ENCODE results near the gene ZNF396.

Gene ZNF396

DNA sequence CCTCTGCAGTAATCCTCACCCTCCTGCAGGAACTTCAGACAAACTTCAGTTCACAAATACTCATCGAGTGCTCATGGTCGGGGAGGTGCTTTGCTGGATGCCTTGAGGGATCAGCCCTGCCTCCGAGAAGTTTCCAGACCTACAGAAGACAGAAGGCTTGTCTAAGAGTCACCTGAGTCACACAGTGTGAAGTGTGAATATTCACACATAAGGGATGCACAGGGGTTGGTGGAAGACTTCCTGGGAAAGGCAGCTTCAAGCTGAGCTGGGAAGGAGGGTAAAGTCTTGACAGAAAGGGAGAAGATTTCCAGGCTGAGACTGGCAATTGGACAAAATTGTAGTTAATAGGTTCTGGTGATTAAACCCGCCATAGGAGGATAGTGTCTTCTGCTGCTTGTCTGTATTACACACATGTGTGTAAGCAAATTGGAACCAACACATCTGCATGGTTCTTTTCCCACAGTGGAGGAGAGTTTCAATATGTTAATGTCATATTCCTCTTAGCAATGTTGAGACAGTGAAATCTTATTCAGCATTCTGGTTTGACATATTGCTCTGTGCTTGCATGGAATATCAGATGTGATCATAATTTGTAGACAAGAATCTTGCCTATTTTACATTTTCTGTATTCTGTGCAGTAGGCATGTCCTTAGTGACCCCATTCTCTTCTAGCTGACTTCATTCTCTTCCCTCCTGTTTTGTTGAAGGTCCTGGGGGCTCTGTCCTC, 34.7 kb upstream of the ZNF396 start:
- Histone ChIP-seq H3K79me1 (ENCODE audit: low read length) (peaks cover 5% of the 10 kb centered on the region), H3K4me2 (ENCODE audit: low read length) (no peak overlapping the region), H3K9me3 (ENCODE audit: insufficient read depth, low read depth, low read length) (peaks cover 4% of the 10 kb centered on the region), H2BK12ac (ENCODE audit: low read length) (no peak overlapping the region), H3K27me3 (ENCODE audit: insufficient read depth, low read length) (no peaks in the 10 kb centered on the region), H2BK5ac (ENCODE audit: low read depth, low read length, poor library complexity) (no peak overlapping the region), H3K4ac (ENCODE audit: low read depth, low read length) (no peak overlapping the region), H3K4me3 (ENCODE audit: low read depth, low read length) (no peak overlapping the region), H3K9ac (ENCODE audit: low read length) (no peak overlapping the region), H4K91ac (ENCODE audit: low read depth, low read length) (no peak overlapping the region), H3K36me3 (ENCODE audit: control insufficient read depth in 1 of 2, insufficient read depth in 2 of 2, low read length in 2 of 2) (no peaks in the 10 kb centered on the region), H3K27ac (ENCODE audit: low read depth, low read length) (no peak overlapping the region), H4K12ac (ENCODE audit: low read depth, low read length) (no peak overlapping the region), H2AFZ (ENCODE audit: insufficient read depth, low read length, poor library complexity) (no peak overlapping the region), H4K8ac (ENCODE audit: low read depth, low read length) (no peak overlapping the region), H3K4me1 (ENCODE audit: control insufficient read depth in 1 of 2, insufficient read depth in 2 of 2, low read length in 2 of 2) (peaks cover under 1 to 4% of the 10 kb centered on the region in 2 experiments), H3K18ac (ENCODE audit: low read length) (no peak overlapping the region), H3K14ac (ENCODE audit: low read length) (no peak overlapping the region), H2AK5ac (ENCODE audit: low read length) (no peak overlapping the region), H3K23ac (ENCODE audit: low read length) (no peak overlapping the region), H3K79me2 (ENCODE audit: control insufficient read depth, insufficient read depth, low read length, poor library complexity) (no peaks in the 10 kb centered on the region), H2BK120ac (ENCODE audit: insufficient read depth, low read length, poor library complexity) (no peak overlapping the region)
- DNase-seq, result no peak
- no CpG with 5 or more reads among the region's 4 CpGs for WGBS (ENCODE audit: extremely low coverage, insufficient coverage, insufficient read length)

DNA sequence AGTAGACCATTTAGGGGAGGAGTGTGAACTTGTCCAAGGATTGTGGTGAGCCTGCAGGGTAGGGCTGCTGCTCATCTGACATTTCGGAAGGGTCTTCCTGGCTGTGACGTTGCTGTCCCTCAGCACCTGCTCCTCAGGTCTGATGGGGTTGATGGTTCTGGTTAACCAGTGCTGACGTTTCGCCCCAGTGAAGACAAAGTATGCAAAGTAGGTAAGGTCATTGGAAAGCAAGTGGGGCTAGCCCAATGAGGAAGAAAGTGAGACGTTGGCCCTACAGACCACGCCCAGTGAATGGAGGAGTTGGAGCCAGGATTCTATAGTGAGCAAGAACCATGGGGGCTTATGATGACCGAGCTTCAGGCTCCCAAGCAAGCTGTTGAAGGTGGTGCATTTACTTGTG, 33.4 kb upstream of the ZNF396 start:
- Histone ChIP-seq H3K18ac (ENCODE audit: low read length) (no peak overlapping the region), H3K79me1 (ENCODE audit: low read length) (peaks cover 5% of the 10 kb centered on the region), H3K36me3 (ENCODE audit: control insufficient read depth in 1 of 2, insufficient read depth in 2 of 2, low read length in 2 of 2) (no peaks in the 10 kb centered on the region), H2BK12ac (ENCODE audit: low read length) (no peak overlapping the region), H3K23ac (ENCODE audit: low read length) (no peak overlapping the region), H2AFZ (ENCODE audit: insufficient read depth, low read length, poor library complexity) (no peak overlapping the region), H3K4me3 (ENCODE audit: low read depth, low read length) (no peak overlapping the region), H4K8ac (ENCODE audit: low read depth, low read length) (no peak overlapping the region), H4K91ac (ENCODE audit: low read depth, low read length) (no peak overlapping the region), H3K14ac (ENCODE audit: low read length) (no peak overlapping the region), H2AK5ac (ENCODE audit: low read length) (no peak overlapping the region), H2BK5ac (ENCODE audit: low read depth, low read length, poor library complexity) (no peak overlapping the region), H3K4me1 (ENCODE audit: control insufficient read depth in 1 of 2, insufficient read depth in 2 of 2, low read length in 2 of 2) (peaks cover 2 to 4% of the 10 kb centered on the region in 2 experiments), H3K27ac (ENCODE audit: low read depth, low read length) (no peak overlapping the region), H3K4me2 (ENCODE audit: low read length) (no peak overlapping the region), H3K79me2 (ENCODE audit: control insufficient read depth, insufficient read depth, low read length, poor library complexity) (no peaks in the 10 kb centered on the region), H3K9me3 (ENCODE audit: insufficient read depth, low read depth, low read length) (peaks cover 4% of the 10 kb centered on the region), H4K12ac (ENCODE audit: low read depth, low read length) (no peak overlapping the region), H2BK120ac (ENCODE audit: insufficient read depth, low read length, poor library complexity) (no peak overlapping the region), H3K27me3 (ENCODE audit: insufficient read depth, low read length) (no peaks in the 10 kb centered on the region), H3K9ac (ENCODE audit: low read length) (no peak overlapping the region), H3K4ac (ENCODE audit: low read depth, low read length) (no peak overlapping the region)
- DNase-seq, result no peak
- WGBS (ENCODE audit: extremely low coverage, insufficient coverage, insufficient read length), result no CpG with 5 or more reads among the region's 7 CpGs

DNA sequence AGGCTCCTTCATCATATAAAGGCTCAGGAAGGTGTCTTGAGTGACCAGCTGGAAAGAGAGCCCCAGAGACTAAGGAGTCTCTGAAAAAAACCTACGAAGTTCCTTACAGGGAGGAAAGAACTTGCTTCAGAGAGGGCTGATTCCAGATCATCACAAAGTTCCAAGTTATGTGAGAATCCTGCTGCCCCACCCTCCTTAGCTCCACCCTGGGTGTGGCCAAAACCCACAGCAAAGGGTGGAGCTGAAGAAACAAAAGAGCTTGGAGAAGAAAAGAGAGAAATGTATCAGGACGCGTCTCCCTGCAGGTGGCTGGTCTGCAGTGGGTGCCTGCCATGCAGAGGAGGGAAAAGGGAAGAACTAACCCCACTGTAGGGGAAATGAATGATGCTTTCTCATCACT, 32.8 kb upstream of the ZNF396 start:
- H3K79me1 ChIP-seq (ENCODE audit: low read length), result peaks cover 5% of the 10 kb centered on the region
- WGBS (ENCODE audit: extremely low coverage, insufficient coverage, insufficient read length), result no CpG with 5 or more reads among the region's 3 CpGs

DNA sequence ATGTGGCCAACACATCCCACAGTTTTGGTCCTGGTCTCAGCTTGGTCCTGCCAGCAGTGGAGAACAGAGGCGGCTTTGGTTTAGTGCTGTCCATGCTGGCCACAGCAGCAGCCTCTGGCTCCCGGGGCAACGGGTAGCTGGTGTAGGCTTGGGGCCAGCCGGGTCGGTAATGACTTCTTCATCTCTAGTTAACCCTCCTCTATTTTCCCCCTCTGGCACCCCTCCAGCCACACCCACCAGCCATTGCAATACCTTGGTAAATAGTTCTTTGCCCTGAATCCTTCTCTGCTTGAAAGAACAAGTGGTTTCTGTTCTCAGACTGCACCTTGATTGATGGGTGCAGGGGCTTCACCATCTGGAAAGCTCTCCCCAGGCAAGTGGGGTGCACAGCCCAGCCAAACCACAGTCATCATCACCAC, 31.7 kb upstream of the ZNF396 start:
- Histone ChIP-seq H3K79me1 (ENCODE audit: low read length) (peaks cover 5% of the 10 kb centered on the region), H3K79me2 (ENCODE audit: control insufficient read depth, insufficient read depth, low read length, poor library complexity) (no peaks in the 10 kb centered on the region), H3K27ac (ENCODE audit: low read depth, low read length) (no peak overlapping the region), H3K36me3 (ENCODE audit: control insufficient read depth in 1 of 2, insufficient read depth in 2 of 2, low read length in 2 of 2) (no peaks in the 10 kb centered on the region), H2BK12ac (ENCODE audit: low read length) (peak overlapping the region; percentile 78), H2BK120ac (ENCODE audit: insufficient read depth, low read length, poor library complexity) (peak overlapping the region; percentile 61), H3K27me3 (ENCODE audit: insufficient read depth, low read length) (no peaks in the 10 kb centered on the region), H4K8ac (ENCODE audit: low read depth, low read length) (peak overlapping the region; percentile 3), H3K23ac (ENCODE audit: low read length) (no peak overlapping the region), H3K18ac (ENCODE audit: low read length) (no peak overlapping the region), H2AK5ac (ENCODE audit: low read length) (peak overlapping the region; percentile 35), H3K9ac (ENCODE audit: low read length) (no peak overlapping the region), H3K4ac (ENCODE audit: low read depth, low read length) (no peak overlapping the region), H4K91ac (ENCODE audit: low read depth, low read length) (peak overlapping the region; percentile 61), H3K14ac (ENCODE audit: low read length) (peak overlapping the region; percentile 61), H2AFZ (ENCODE audit: insufficient read depth, low read length, poor library complexity) (peak overlapping the region; percentile 3), H3K9me3 (ENCODE audit: insufficient read depth, low read depth, low read length) (peaks cover 4% of the 10 kb centered on the region), H3K4me3 (ENCODE audit: low read depth, low read length) (no peak overlapping the region), H3K4me2 (ENCODE audit: low read length) (no peak overlapping the region), H3K4me1 (ENCODE audit: control insufficient read depth in 1 of 2, insufficient read depth in 2 of 2, low read length in 2 of 2) (peaks cover 2 to 4% of the 10 kb centered on the region in 2 experiments), H4K12ac (ENCODE audit: low read depth, low read length) (no peak overlapping the region), H2BK5ac (ENCODE audit: low read depth, low read length, poor library complexity) (no peak overlapping the region)
- DNase-seq, result no peak
- no CpG with 5 or more reads among the region's 5 CpGs for WGBS (ENCODE audit: extremely low coverage, insufficient coverage, insufficient read length)

More for the DNA sequence above, 32.8 kb upstream of the ZNF396 start:
- no peak for DNase-seq
- no peak overlapping the region for H3K14ac ChIP-seq (ENCODE audit: low read length)
- H4K8ac ChIP-seq (ENCODE audit: low read depth, low read length), result no peak overlapping the region
- H4K91ac ChIP-seq (ENCODE audit: low read depth, low read length), result no peak overlapping the region
- no peak overlapping the region for H4K12ac ChIP-seq (ENCODE audit: low read depth, low read length)
- peaks cover 4% of the 10 kb centered on the region for H3K9me3 ChIP-seq (ENCODE audit: insufficient read depth, low read depth, low read length)
- H2BK5ac ChIP-seq (ENCODE audit: low read depth, low read length, poor library complexity), result no peak overlapping the region
- H3K79me2 ChIP-seq (ENCODE audit: control insufficient read depth, insufficient read depth, low read length, poor library complexity), result no peaks in the 10 kb centered on the region
- H3K27ac ChIP-seq (ENCODE audit: low read depth, low read length), result no peak overlapping the region
- no peak overlapping the region for H3K23ac ChIP-seq (ENCODE audit: low read length)
- H3K18ac ChIP-seq (ENCODE audit: low read length), result no peak overlapping the region
- H2AFZ ChIP-seq (ENCODE audit: insufficient read depth, low read length, poor library complexity), result no peak overlapping the region
- H3K9ac ChIP-seq (ENCODE audit: low read length), result no peak overlapping the region
- H3K27me3 ChIP-seq (ENCODE audit: insufficient read depth, low read length), result no peaks in the 10 kb centered on the region
- H2BK120ac ChIP-seq (ENCODE audit: insufficient read depth, low read length, poor library complexity), result no peak overlapping the region
- H3K36me3 ChIP-seq (ENCODE audit: control insufficient read depth in 1 of 2, insufficient read depth in 2 of 2, low read length in 2 of 2), result no peaks in the 10 kb centered on the region
- no peak overlapping the region for H3K4me3 ChIP-seq (ENCODE audit: low read depth, low read length)
- H2AK5ac ChIP-seq (ENCODE audit: low read length), result no peak overlapping the region
- H2BK12ac ChIP-seq (ENCODE audit: low read length), result no peak overlapping the region
- H3K4me2 ChIP-seq (ENCODE audit: low read length), result no peak overlapping the region
- H3K4me1 ChIP-seq (ENCODE audit: control insufficient read depth in 1 of 2, insufficient read depth in 2 of 2, low read length in 2 of 2), result peaks cover 2 to 4% of the 10 kb centered on the region in 2 experiments
- no peak overlapping the region for H3K4ac ChIP-seq (ENCODE audit: low read depth, low read length)

Measured in trophoblast cell (in vitro differentiated cells and primary cell).